A549 (cell line): ENCODE results near the gene LRTM2. TPM values are rescaled to one million over a fixed set of nuclear protein-coding genes. Genes with fewer than 3 reads are reported as not detected.

ENCODE experiments used
- ATAC-seq, 2 experiments: fragments of 200-7000 bp in 1 of 2; fragments of >200 bp in 1 of 2; cut with Nextera tagmentation in 1 of 2; cut with Tn5 transposase in 1 of 2; 3 replicates each; pipeline versions ENCODE4 v1.8.0 to v1.9.1; 2018 to 2020; ENCODE audit warnings: mild to moderate bottlenecking in 1 of 2, moderate library complexity in 1 of 2
- CTCF ChIA-PET: fragments of 300-600 bp; sonication (Branson Sonifier 250); formaldehyde crosslinking; extraction: SDS; loops from one replicate; lab custom pipeline; 2021; ENCODE audit warnings: antibody characterized with exemption, inconsistent platforms; lab: Yijun Ruan, JAX
- POLR2A ChIA-PET: fragments of 350-600 bp; formaldehyde crosslinking; extraction: SDS; loops from one replicate; lab custom pipeline; 2021; ENCODE audit warnings: antibody characterized with exemption, inconsistent platforms; lab: Yijun Ruan, JAX
- DNase-seq, 2 experiments: peaks; one replicate each; pipeline versions ENCODE4 v3.0.0 to v3.0.0-alpha.2; 2011 to 2016; ENCODE audit warnings: low read depth in 1 of 2, low spot score in 1 of 2
- FAIRE-seq: peaks from 2 replicates; lab custom pipeline; 2011; peaks lifted over from hg19 to GRCh38; lab: Jason Lieb, UNC
- H3K27ac ChIP-seq, 2 experiments: fragments of >200 bp; sonication (Bioruptor Twin); formaldehyde crosslinking; 3 replicates each; pipeline ENCODE4 v1.5.1; 2016 to 2017
- H3K4me1 ChIP-seq: fragments of >200 bp; sonication (Bioruptor Twin); formaldehyde crosslinking; 3 replicates; pipeline ENCODE4 v1.6.1; 2016
- H3K4me2 ChIP-seq: fragments of >200 bp; sonication (Bioruptor Twin); formaldehyde crosslinking; 3 replicates; pipeline ENCODE4 v1.6.1; 2016
- H3K4me3 ChIP-seq: fragments of >200 bp; sonication (Bioruptor Twin); formaldehyde crosslinking; 3 replicates; pipeline ENCODE4 v1.5.1; 2016
- H3K9me3 ChIP-seq: fragments of >200 bp; sonication (Bioruptor Twin); formaldehyde crosslinking; 3 replicates; pipeline ENCODE4 v1.6.1; 2016
- CBX2 ChIP-seq: fragments of 200-600 bp; sonication (generic); IDR thresholded peaks from 2 replicates; pipeline ENCODE4 v1.6.1; 2016; ENCODE audit warnings: low read depth, mild to moderate bottlenecking, borderline replicate concordance
- CHD2 ChIP-seq: fragments of 150-350 bp; IDR thresholded peaks from 2 replicates; pipeline ENCODE4 v1.6.1; 2014; ENCODE audit warnings: low read length; ENCODE audit not compliant: partially characterized antibody
- CHD4 ChIP-seq: fragments of 200-600 bp; sonication (generic); IDR thresholded peaks from 2 replicates; pipeline ENCODE4 v1.6.1; 2016; ENCODE audit warnings: antibody characterized with exemption, mild to moderate bottlenecking, borderline replicate concordance
- EHMT2 ChIP-seq: fragments of 200-600 bp; sonication (generic); IDR thresholded peaks from 2 replicates; pipeline ENCODE4 v1.6.1; 2016; ENCODE audit warnings: antibody characterized with exemption, low read depth, mild to moderate bottlenecking, moderate library complexity
- FOSL2 ChIP-seq, 2 experiments: fragments of 450-650 bp in 1 of 2; fragments of >200 bp in 1 of 2; sonication (Bioruptor Twin) in 1 of 2; formaldehyde crosslinking; IDR thresholded peaks; 2 replicates each; pipeline versions ENCODE4 v1.5.0 to v1.6.1; 2016 to 2020; ENCODE audit warnings: mild to moderate bottlenecking in 1 of 2, moderate library complexity in 1 of 2
- GATA3 ChIP-seq: IDR thresholded peaks from 2 replicates; pipeline ENCODE4 v1.6.1; 2012; ENCODE audit warnings: borderline replicate concordance
- HOXB5 ChIP-seq: fragments of 250-450 bp; sonication (Bioruptor Pico); IDR thresholded peaks from 2 replicates; pipeline ENCODE4 v1.5.0; 2020; ENCODE audit warnings: mild to moderate bottlenecking, moderate library complexity
- KDM5A ChIP-seq: fragments of 200-600 bp; sonication (generic); IDR thresholded peaks from 2 replicates; pipeline ENCODE4 v1.6.1; 2016; ENCODE audit warnings: antibody characterized with exemption, mild to moderate bottlenecking
- MYC ChIP-seq: IDR thresholded peaks from 2 replicates; pipeline ENCODE4 v1.6.1; 2012; ENCODE audit warnings: mild to moderate bottlenecking, inconsistent platforms, low read length, improper control_type of control experiment, borderline replicate concordance
- PHF8 ChIP-seq: fragments of 200-600 bp; sonication (generic); IDR thresholded peaks from 2 replicates; pipeline ENCODE4 v1.6.1; 2016; ENCODE audit warnings: low read depth, mild to moderate bottlenecking, antibody characterized with exemption, moderate library complexity, borderline replicate concordance
- POLR2AphosphoS2 ChIP-seq: conservative IDR thresholded peaks from 2 replicates; pipeline ENCODE4 v1.6.1; 2012; ENCODE audit warnings: low read length, improper control_type of control experiment, inconsistent platforms
- SMC3 ChIP-seq: fragments of >200 bp; sonication (Bioruptor Twin); formaldehyde crosslinking; IDR thresholded peaks from 3 replicates; pipeline ENCODE4 v1.6.1; 2018; ENCODE audit warnings: inconsistent platforms
- WGBS: methylation state at CpG from one replicate; pipeline ENCODE4 v1.1.6; 2017; ENCODE audit errors: missing lambda C conversion rate; 5-methylcytosine and 5-hydroxymethylcytosine counted together
- polyA plus RNA-seq, 4 experiments: library from polyadenylated mRNA; depleted of rRNA in 3 of 4; stranded (reverse); fragments of >200 nt; fragmentation: RNase III in 1 of 4; extraction: RNeasy Plus Mini Kit Qiagen cat#74134 plus additional on column Dnase treatment in 1 of 4; gene quantifications; 2 replicates in 3 of 4; 3 replicates in 1 of 4; pipeline ENCODE4 v1.2.3, GENCODE V29; 2011 to 2017
- TF ChIP-seq, protein P1 (sequence below): IDR thresholded peaks from 2 replicates; pipeline ENCODE4 v1.6.1; 2012
- TF ChIP-seq, protein P2 (sequence below): fragments of 250-450 bp; sonication (Bioruptor Pico); IDR thresholded peaks from 2 replicates; pipeline ENCODE4 v1.5.0; 2021; ENCODE audit warnings: mild to moderate bottlenecking, moderate library complexity, borderline replicate concordance
- TF ChIP-seq, protein P3 (sequence below): fragments of >200 bp; sonication (Bioruptor Twin); formaldehyde crosslinking; IDR thresholded peaks from 3 replicates; pipeline ENCODE4 v1.6.1; 2016
- TF ChIP-seq, protein P4 (sequence below): fragments of >200 bp; sonication (Bioruptor Twin); formaldehyde crosslinking; IDR thresholded peaks from 3 replicates; pipeline ENCODE4 v1.5.1; 2016

Gene LRTM2
- polyA plus RNA-seq, 2 of the 4 experiments (the other 2 are of a cell fraction): not detected

DNA sequence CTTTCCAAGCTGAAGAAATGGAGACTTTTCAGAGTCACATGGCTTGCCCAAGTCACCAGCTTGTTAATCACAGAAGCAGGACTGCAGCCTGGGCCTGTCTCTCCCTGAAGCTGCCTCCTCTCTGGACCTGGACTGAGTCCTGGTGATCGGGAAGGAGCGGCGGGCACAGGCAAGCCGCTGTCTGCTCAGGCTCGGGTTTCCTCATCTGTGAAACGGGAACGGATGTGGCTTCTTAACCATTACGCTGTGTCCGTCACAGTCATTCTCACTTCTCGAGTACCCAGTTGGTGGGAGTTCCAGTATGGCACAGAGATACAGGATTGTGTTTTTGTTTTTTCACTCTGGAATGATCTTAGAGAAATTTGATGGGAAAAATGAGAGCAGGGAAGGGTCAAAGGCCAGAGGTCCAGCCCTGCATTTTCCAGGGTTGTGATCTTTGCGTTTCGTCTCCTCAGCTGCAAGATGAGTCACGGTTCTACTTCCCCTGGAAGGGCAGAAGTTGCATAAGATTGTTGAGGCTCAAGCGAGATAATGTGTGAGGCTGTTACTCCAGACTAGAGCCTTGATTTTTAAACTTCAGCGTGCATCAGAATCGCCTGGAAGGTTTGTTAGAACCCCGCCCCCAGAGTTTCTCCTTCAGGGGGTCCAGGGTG is 7.6 kb upstream of the LRTM2 start:
- peak in 1 of 2 experiments; percentile 29; a peak in 1 of 6 replicates for ATAC-seq
- no peak for FAIRE-seq
- no peak for DNase-seq
- H3K4me1 ChIP-seq: 0 out of 3 replicates have a peak, but pooled peaks cover 3% of the 10 kb centered on the region
- CTCF ChIA-PET: interaction anchor here (0.5 to 4.5 kb wide), 5 partner anchors 22 to 459 kb away, joined by 3 to 17 read pairs (median 3); no protein-coding TSS in a partner anchor
- H3K4me2 ChIP-seq: peak overlapping the region; percentile 18; the same call in 1 of the 3 replicates
- WGBS: 63% methylated on average over 17 of the region's 17 CpGs
- no peaks in the 10 kb centered on the region for H3K9me3 ChIP-seq
- H3K4me3 ChIP-seq: no peak overlapping the region
- TF ChIP-seq FOSL2 (IDR thresholded peaks at IDR 0.05) (no peak), FOSL2 (CRISPR knock-in tag; IDR thresholded peaks at IDR 0.05) (peak; percentile 37; the same call in 1 of the 2 replicates), KDM5A (no peak), CHD2 (no peak)
- TF ChIP-seq, protein P1, sequence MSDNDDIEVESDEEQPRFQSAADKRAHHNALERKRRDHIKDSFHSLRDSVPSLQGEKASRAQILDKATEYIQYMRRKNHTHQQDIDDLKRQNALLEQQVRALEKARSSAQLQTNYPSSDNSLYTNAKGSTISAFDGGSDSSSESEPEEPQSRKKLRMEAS: no peak
- POLR2A ChIA-PET: no interaction called here
- peak overlapping the region in 1 of 2 experiments; percentile 21; a peak in 1 of 6 replicates for H3K27ac ChIP-seq

DNA sequence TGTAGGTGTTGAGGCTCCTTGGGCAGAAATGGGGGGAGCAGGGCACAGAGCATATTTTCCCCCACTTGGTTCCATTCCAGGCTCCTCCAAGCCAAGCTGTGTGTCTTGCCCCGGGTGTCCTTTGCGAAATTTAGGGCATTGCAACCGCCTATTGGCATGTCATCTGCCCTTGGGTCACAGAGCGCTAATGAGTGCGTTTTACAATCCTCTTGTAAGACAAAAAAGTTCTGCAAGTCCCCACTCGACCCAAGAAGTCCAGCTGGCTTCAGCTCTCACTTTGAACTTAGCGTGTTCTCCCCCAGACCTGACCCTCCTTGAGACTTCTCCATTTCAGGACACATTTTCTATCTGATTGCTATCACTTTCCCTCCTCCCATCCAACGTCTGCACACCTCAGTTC is 6.1 kb upstream of the LRTM2 start:
- POLR2A ChIA-PET: no interaction called here
- TF ChIP-seq GATA3: no peak
- TF ChIP-seq POLR2AphosphoS2: no peak
- TF ChIP-seq, protein P2, sequence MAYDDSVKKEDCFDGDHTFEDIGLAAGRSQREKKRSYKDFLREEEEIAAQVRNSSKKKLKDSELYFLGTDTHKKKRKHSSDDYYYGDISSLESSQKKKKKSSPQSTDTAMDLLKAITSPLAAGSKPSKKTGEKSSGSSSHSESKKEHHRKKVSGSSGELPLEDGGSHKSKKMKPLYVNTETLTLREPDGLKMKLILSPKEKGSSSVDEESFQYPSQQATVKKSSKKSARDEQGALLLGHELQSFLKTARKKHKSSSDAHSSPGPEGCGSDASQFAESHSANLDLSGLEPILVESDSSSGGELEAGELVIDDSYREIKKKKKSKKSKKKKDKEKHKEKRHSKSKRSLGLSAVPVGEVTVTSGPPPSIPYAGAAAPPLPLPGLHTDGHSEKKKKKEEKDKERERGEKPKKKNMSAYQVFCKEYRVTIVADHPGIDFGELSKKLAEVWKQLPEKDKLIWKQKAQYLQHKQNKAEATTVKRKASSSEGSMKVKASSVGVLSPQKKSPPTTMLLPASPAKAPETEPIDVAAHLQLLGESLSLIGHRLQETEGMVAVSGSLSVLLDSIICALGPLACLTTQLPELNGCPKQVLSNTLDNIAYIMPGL: no peak
- H3K4me2 ChIP-seq: no peak overlapping the region
- H3K4me1 ChIP-seq: 0 out of 3 replicates have a peak, but pooled peaks cover 3% of the 10 kb centered on the region
- 52% methylated on average over 8 of the region's 8 CpGs for WGBS
- no peak overlapping the region for H3K4me3 ChIP-seq
- DNase-seq (no peak), FAIRE-seq (no peak), ATAC-seq (no peak)
- CTCF ChIA-PET: interaction anchor here (0.8 to 4.5 kb wide), 2 partner anchors 125 to 769 kb away, joined by 3 to 17 read pairs; no protein-coding TSS in a partner anchor
- H3K9me3 ChIP-seq: no peaks in the 10 kb centered on the region
- no peak overlapping the region for H3K27ac ChIP-seq

DNA sequence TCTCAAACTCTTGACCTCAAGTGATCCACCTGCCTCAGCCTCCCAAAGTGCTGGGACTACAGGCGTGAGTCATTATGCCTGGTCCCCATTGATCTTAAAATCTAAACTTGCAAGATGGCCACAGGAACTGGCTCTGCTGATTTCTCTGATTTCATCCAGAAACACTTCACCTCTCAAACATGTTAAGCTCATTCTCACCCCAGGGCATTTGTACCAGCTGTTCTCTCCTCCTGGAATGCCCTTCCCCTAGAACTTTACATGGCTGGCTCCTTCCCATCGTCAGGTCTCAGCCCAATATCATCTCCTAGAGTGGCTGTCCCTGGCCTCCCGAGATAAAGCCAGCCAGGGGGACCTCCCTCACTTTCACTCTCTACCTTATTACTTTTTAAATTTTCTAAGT is 5.3 kb upstream of the LRTM2 start:
- no peak overlapping the region for H3K4me2 ChIP-seq
- POLR2A ChIA-PET: no interaction called here
- CTCF ChIA-PET: interaction anchor here (0.8 to 2.0 kb wide), 3 partner anchors 24 to 768 kb away, joined by 3 to 8 read pairs (median 5); no protein-coding TSS in a partner anchor

DNA sequence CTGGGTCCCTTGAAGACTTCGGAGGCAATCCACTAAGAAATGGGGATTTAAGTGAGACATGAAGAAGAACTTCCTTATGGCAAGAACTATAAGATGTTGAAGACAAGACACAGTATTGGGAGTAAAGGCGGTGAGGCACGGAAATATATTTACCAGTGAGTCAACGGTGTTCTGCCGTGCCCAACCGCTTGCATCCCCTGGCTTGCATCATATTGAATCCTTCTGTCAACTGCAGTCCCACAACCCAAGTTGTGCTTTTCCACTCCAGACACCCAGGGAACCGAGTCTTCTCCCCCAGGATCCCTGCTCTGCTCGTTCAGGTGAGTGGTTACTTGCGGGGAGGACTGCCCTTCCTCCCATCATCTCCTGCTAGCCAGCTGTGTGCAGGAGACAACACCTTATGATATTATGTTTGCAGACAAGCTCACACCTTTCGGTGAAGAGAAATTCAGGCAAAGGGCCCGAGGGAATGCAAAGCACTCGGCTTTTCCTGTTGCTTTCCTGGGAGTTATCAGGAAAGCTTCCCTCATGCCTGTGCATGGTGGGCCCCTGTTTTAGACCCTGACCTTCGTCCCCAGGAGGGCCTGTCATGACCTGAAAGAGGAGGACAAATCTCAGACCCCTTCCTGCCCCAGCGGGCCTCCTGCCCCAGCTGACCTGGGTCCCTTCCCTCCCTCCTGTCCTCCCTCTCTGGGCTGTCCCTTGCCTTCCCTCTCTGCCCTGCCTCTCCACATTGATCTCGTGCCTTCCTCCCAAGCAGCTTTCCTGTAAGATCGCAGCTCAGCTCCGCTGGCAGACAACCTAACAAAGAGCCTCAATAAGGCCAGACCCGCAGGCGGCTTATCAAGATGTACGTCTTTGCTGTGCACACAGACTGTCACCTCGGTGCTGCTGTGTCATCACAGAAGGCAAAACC is 4.3 kb upstream of the LRTM2 start:
- no peak for TF ChIP-seq PHF8
- TF ChIP-seq SMC3: no peak
- no peak for TF ChIP-seq CHD4
- TF ChIP-seq, protein P3, sequence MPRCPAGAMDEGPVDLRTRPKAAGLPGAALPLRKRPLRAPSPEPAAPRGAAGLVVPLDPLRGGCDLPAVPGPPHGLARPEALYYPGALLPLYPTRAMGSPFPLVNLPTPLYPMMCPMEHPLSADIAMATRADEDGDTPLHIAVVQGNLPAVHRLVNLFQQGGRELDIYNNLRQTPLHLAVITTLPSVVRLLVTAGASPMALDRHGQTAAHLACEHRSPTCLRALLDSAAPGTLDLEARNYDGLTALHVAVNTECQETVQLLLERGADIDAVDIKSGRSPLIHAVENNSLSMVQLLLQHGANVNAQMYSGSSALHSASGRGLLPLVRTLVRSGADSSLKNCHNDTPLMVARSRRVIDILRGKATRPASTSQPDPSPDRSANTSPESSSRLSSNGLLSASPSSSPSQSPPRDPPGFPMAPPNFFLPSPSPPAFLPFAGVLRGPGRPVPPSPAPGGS: no peak
- TF ChIP-seq, protein P4, sequence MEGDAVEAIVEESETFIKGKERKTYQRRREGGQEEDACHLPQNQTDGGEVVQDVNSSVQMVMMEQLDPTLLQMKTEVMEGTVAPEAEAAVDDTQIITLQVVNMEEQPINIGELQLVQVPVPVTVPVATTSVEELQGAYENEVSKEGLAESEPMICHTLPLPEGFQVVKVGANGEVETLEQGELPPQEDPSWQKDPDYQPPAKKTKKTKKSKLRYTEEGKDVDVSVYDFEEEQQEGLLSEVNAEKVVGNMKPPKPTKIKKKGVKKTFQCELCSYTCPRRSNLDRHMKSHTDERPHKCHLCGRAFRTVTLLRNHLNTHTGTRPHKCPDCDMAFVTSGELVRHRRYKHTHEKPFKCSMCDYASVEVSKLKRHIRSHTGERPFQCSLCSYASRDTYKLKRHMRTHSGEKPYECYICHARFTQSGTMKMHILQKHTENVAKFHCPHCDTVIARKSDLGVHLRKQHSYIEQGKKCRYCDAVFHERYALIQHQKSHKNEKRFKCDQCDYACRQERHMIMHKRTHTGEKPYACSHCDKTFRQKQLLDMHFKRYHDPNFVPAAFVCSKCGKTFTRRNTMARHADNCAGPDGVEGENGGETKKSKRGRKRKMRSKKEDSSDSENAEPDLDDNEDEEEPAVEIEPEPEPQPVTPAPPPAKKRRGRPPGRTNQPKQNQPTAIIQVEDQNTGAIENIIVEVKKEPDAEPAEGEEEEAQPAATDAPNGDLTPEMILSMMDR: no peak
- TF ChIP-seq MYC: no peak
- no peak for TF ChIP-seq HOXB5
- TF ChIP-seq, all 56 proteins: peak for 0
- FAIRE-seq (no peak), DNase-seq (no peak), ATAC-seq (no peak)
- Histone ChIP-seq H3K4me1 (0 out of 3 replicates have a peak, but pooled peaks cover 3% of the 10 kb centered on the region), H3K27ac (no peak overlapping the region), H3K9me3 (no peaks in the 10 kb centered on the region), H3K4me3 (no peak overlapping the region), H3K4me2 (no peak overlapping the region)
- 37% methylated on average over 21 of the region's 21 CpGs for WGBS
- POLR2A ChIA-PET: no interaction called here
- CTCF ChIA-PET: interaction anchor here (1.7 to 2.0 kb wide), 2 partner anchors 25 to 124 kb away, joined by 5 to 8 read pairs; no protein-coding TSS in a partner anchor

More for the DNA sequence above, 5.3 kb upstream of the LRTM2 start:
- Histone ChIP-seq H3K4me1 (0 out of 3 replicates have a peak, but pooled peaks cover 3% of the 10 kb centered on the region), H3K9me3 (no peaks in the 10 kb centered on the region), H3K27ac (no peak overlapping the region), H3K4me3 (no peak overlapping the region)
- ATAC-seq (no peak), DNase-seq (no peak), FAIRE-seq (no peak)
- TF ChIP-seq CBX2 (no peak), EHMT2 (no peak)
- WGBS: 34% methylated on average over 3 of the region's 3 CpGs
